HepG2 (cell line): ENCODE measurements around the gene EARS2. TPM values are rescaled to one million over a fixed set of nuclear protein-coding genes. Genes with fewer than 3 reads are reported as not detected.

ENCODE experiments used
- DNMT1 ChIP-seq: sonication (generic); formaldehyde crosslinking; IDR thresholded peaks from 2 replicates; pipeline ENCODE4 v1.5.1; 2020; ENCODE audit warnings: mild to moderate bottlenecking, missing genetic modification reagents
- ELF1 ChIP-seq: sonication (generic); formaldehyde crosslinking; IDR thresholded peaks from 2 replicates; pipeline ENCODE4 v1.4.0; 2020; ENCODE audit warnings: missing genetic modification reagents
- HNRNPL ChIP-seq: fragments of 200-400 bp; formaldehyde crosslinking; IDR thresholded peaks from 2 replicates; pipeline ENCODE4 v1.6.1; 2017; ENCODE audit warnings: mild to moderate bottlenecking, low read depth, low read length
- NFE2 ChIP-seq: sonication (generic); formaldehyde crosslinking; IDR thresholded peaks from 2 replicates; pipeline ENCODE4 v1.4.0; 2020; ENCODE audit warnings: missing genetic modification reagents
- NFRKB ChIP-seq: fragments of 450-650 bp; IDR thresholded peaks from 2 replicates; pipeline ENCODE4 v1.6.1; 2017
- SRY ChIP-seq: sonication (generic); formaldehyde crosslinking; IDR thresholded peaks from 2 replicates; pipeline ENCODE4 v1.8.0; 2022; ENCODE audit warnings: mild to moderate bottlenecking, missing genetic modification reagents
- TOPORS ChIP-seq: sonication (generic); formaldehyde crosslinking; IDR thresholded peaks from 2 replicates; pipeline ENCODE4 v1.8.0; 2023; ENCODE audit warnings: mild to moderate bottlenecking, missing genetic modification reagents
- ZFY ChIP-seq: sonication (generic); formaldehyde crosslinking; IDR thresholded peaks from 2 replicates; pipeline ENCODE4 v1.4.0; 2020; ENCODE audit warnings: missing genetic modification reagents
- ZNF225 ChIP-seq: sonication (generic); formaldehyde crosslinking; IDR thresholded peaks from 2 replicates; pipeline ENCODE4 v1.4.0; 2020; ENCODE audit warnings: mild to moderate bottlenecking, missing genetic modification reagents
- ZNF557 ChIP-seq: sonication (generic); formaldehyde crosslinking; IDR thresholded peaks from 2 replicates; pipeline ENCODE4 v1.4.0; 2020; ENCODE audit warnings: missing genetic modification reagents
- ZNF768 ChIP-seq: sonication (generic); formaldehyde crosslinking; IDR thresholded peaks from 2 replicates; pipeline ENCODE4 v1.4.0; 2020; ENCODE audit warnings: missing genetic modification reagents
- polyA plus RNA-seq, 8 experiments: library from polyadenylated mRNA; depleted of rRNA in 3 of 8; stranded (reverse) in 7 of 8; unstranded in 1 of 8; fragments of >200 nt; fragmentation: Illumina TruSeq in 4 of 8; extraction: Trizol in 4 of 8; gene quantifications; 2 replicates each; pipeline versions ENCODE4 v1.2.1 to v1.2.3, GENCODE V29; 2011 to 2016; ENCODE audit warnings: low read depth in 4 of 8, missing spikeins in 1 of 8, mixed read lengths in 1 of 8; ENCODE audit not compliant: insufficient read depth in 1 of 8
- total RNA-seq, 5 experiments: library from RNA; depleted of rRNA; stranded (reverse); fragments of >200 nt; fragmentation: Illumina TruSeq; extraction: Trizol; gene quantifications; 2 replicates each; pipeline ENCODE4 v1.2.3, GENCODE V29; 2016; ENCODE audit warnings: low read depth in 1 of 5
- TF ChIP-seq, protein P1 (sequence below): sonication (generic); formaldehyde crosslinking; IDR thresholded peaks from one replicate; pipeline ENCODE4 v1.5.1; 2020; ENCODE audit warnings: mild to moderate bottlenecking, missing genetic modification reagents; ENCODE audit errors: not compliant biosample characterization
- TF ChIP-seq, protein P2 (sequence below): sonication (generic); formaldehyde crosslinking; IDR thresholded peaks from 2 replicates; pipeline ENCODE4 v1.4.0; 2020; ENCODE audit warnings: mild to moderate bottlenecking, low read depth, missing genetic modification reagents
- TF ChIP-seq, protein P3 (sequence below): fragments of 450-650 bp; IDR thresholded peaks from 2 replicates; pipeline ENCODE4 v1.6.1; 2017
- TF ChIP-seq, protein P4 (sequence below): fragments of 450-650 bp; IDR thresholded peaks from 2 replicates; pipeline ENCODE4 v1.6.1; 2017; ENCODE audit warnings: mild to moderate bottlenecking

EARS2 gene
- total and polyA plus RNA-seq, 2 of the 13 experiments (the other 11 are each of a cell fraction or from before 2014, with no cell fraction given): 49.4 to 80.4 TPM

DNA sequence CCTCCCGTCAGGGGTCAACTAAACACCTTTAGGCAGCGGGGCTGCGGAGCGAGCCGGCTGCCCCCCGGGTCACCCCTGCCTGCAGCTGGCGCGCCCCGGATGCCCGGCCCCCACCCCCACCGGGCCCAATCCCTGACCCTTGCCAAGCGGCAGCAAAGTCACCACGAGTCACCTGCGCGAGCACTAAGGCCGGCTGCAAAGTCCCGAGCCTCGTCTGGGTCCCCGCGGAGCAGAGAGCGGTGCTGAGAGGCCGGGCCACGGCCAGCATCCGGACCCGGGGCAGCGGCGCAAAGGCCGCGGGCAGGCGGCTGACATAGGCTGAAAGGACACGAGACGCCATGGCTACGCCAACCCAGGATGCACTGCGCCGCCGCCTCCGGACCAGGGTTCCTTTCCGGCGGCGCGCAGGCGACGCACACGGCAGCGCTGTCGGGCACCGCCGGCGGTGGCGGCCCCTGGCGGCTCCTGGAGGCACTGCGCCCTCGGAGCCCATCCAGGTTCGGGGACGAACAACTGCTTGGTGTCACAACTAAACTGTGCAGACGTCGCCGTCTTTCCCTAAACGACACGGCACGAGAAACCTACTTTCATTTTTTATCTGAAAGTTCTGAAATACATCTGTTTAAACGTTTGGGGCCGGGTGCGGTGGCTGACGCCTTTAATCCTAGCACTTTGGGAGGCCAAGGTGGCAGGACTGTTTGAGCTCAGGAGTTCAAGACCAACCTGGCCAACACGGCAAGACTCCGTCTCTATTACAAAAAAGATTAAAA is 39.0 kb upstream of the EARS2 start, which contains the start of gene NDUFAB1 (continued):
- TF ChIP-seq, protein P1, sequence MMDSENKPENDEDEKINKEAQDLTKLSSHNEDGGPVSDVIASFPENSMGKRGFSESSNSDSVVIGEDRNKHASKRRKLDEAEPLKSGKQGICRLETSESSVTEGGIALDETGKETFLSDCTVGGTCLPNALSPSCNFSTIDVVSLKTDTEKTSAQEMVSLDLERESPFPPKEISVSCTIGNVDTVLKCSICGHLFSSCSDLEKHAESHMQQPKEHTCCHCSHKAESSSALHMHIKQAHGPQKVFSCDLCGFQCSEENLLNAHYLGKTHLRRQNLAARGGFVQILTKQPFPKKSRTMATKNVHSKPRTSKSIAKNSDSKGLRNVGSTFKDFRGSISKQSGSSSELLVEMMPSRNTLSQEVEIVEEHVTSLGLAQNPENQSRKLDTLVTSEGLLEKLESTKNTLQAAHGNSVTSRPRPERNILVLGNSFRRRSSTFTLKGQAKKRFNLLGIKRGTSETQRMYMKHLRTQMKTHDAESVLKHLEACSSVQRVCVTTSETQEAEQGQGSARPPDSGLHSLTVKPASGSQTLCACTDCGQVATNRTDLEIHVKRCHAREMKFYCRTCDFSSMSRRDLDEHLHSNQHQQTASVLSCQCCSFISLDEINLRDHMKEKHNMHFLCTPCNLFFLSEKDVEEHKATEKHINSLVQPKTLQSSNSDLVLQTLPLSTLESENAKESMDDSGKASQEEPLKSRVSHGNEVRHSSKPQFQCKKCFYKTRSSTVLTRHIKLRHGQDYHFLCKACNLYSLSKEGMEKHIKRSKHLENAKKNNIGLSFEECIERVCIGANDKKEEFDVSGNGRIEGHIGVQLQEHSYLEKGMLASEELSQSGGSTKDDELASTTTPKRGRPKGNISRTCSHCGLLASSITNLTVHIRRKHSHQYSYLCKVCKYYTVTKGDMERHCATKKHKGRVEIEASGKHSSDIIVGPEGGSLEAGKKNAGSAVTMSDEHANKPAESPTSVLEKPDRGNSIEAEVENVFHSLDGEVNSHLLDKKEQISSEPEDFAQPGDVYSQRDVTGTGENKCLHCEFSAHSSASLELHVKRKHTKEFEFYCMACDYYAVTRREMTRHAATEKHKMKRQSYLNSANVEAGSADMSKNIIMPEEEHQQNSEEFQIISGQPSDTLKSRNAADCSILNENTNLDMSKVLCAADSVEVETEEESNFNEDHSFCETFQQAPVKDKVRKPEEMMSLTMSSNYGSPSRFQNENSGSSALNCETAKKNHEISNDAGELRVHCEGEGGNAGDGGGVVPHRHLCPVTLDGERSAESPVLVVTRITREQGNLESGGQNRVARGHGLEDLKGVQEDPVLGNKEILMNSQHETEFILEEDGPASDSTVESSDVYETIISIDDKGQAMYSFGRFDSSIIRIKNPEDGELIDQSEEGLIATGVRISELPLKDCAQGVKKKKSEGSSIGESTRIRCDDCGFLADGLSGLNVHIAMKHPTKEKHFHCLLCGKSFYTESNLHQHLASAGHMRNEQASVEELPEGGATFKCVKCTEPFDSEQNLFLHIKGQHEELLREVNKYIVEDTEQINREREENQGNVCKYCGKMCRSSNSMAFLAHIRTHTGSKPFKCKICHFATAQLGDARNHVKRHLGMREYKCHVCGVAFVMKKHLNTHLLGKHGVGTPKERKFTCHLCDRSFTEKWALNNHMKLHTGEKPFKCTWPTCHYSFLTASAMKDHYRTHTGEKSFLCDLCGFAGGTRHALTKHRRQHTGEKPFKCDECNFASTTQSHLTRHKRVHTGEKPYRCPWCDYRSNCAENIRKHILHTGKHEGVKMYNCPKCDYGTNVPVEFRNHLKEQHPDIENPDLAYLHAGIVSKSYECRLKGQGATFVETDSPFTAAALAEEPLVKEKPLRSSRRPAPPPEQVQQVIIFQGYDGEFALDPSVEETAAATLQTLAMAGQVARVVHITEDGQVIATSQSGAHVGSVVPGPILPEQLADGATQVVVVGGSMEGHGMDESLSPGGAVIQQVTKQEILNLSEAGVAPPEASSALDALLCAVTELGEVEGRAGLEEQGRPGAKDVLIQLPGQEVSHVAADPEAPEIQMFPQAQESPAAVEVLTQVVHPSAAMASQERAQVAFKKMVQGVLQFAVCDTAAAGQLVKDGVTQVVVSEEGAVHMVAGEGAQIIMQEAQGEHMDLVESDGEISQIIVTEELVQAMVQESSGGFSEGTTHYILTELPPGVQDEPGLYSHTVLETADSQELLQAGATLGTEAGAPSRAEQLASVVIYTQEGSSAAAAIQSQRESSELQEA: peak; percentile 97
- TF ChIP-seq DNMT1 (CRISPR knock-in tag) (peak; percentile 97), TOPORS (CRISPR knock-in tag) (peak; percentile 99), ZNF768 (CRISPR knock-in tag) (peak; percentile 88), NFE2 (CRISPR knock-in tag) (no peak), ZNF557 (CRISPR knock-in tag) (peak; percentile 74; the same call in 1 of the 2 replicates), NFRKB (no peak), SRY (CRISPR knock-in tag) (peak; percentile 92), HNRNPL (no peak), ZFY (CRISPR knock-in tag) (peak; percentile 97), ZNF225 (CRISPR knock-in tag) (peak; percentile 95), ELF1 (CRISPR knock-in tag) (peak; percentile 49; the same call in 1 of the 2 replicates)
- TF ChIP-seq, protein P2, sequence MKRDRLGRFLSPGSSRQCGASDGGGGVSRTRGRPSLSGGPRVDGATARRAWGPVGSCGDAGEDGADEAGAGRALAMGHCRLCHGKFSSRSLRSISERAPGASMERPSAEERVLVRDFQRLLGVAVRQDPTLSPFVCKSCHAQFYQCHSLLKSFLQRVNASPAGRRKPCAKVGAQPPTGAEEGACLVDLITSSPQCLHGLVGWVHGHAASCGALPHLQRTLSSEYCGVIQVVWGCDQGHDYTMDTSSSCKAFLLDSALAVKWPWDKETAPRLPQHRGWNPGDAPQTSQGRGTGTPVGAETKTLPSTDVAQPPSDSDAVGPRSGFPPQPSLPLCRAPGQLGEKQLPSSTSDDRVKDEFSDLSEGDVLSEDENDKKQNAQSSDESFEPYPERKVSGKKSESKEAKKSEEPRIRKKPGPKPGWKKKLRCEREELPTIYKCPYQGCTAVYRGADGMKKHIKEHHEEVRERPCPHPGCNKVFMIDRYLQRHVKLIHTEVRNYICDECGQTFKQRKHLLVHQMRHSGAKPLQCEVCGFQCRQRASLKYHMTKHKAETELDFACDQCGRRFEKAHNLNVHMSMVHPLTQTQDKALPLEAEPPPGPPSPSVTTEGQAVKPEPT (CRISPR knock-in tag): peak; percentile 96
- TF ChIP-seq, protein P3, sequence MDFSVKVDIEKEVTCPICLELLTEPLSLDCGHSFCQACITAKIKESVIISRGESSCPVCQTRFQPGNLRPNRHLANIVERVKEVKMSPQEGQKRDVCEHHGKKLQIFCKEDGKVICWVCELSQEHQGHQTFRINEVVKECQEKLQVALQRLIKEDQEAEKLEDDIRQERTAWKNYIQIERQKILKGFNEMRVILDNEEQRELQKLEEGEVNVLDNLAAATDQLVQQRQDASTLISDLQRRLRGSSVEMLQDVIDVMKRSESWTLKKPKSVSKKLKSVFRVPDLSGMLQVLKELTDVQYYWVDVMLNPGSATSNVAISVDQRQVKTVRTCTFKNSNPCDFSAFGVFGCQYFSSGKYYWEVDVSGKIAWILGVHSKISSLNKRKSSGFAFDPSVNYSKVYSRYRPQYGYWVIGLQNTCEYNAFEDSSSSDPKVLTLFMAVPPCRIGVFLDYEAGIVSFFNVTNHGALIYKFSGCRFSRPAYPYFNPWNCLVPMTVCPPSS: no peak
- TF ChIP-seq, protein P4, sequence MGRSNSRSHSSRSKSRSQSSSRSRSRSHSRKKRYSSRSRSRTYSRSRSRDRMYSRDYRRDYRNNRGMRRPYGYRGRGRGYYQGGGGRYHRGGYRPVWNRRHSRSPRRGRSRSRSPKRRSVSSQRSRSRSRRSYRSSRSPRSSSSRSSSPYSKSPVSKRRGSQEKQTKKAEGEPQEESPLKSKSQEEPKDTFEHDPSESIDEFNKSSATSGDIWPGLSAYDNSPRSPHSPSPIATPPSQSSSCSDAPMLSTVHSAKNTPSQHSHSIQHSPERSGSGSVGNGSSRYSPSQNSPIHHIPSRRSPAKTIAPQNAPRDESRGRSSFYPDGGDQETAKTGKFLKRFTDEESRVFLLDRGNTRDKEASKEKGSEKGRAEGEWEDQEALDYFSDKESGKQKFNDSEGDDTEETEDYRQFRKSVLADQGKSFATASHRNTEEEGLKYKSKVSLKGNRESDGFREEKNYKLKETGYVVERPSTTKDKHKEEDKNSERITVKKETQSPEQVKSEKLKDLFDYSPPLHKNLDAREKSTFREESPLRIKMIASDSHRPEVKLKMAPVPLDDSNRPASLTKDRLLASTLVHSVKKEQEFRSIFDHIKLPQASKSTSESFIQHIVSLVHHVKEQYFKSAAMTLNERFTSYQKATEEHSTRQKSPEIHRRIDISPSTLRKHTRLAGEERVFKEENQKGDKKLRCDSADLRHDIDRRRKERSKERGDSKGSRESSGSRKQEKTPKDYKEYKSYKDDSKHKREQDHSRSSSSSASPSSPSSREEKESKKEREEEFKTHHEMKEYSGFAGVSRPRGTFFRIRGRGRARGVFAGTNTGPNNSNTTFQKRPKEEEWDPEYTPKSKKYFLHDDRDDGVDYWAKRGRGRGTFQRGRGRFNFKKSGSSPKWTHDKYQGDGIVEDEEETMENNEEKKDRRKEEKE: no peak
